ENCODE results near the gene ART3.
"Not testable (repeated sequence)": the region's sequence is repeated elsewhere in the genome, so short reads cannot be mapped to it uniquely, and the experiment has no call there.

DNA sequence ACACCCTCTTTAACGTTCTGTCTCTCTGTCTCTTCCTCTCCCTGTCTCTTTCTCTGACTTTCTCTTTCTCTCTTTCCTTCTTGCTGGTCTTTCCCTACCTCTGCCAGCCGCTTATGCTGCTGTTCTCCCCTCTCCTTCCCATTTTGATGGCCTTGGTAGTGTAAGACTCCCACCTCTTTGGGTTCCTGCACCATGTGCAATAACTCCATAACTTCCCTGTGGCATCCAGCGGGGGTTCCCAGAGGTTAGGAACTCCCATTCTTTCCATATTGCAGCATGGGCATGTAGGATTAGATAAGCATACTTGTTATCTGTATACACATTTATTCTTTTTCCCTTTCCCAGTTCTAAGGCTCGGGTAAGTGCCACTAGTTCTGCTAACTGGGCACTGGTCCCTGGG, 29.8 kb upstream of the ART3 start:
- TF ChIP-seq, protein P1, sequence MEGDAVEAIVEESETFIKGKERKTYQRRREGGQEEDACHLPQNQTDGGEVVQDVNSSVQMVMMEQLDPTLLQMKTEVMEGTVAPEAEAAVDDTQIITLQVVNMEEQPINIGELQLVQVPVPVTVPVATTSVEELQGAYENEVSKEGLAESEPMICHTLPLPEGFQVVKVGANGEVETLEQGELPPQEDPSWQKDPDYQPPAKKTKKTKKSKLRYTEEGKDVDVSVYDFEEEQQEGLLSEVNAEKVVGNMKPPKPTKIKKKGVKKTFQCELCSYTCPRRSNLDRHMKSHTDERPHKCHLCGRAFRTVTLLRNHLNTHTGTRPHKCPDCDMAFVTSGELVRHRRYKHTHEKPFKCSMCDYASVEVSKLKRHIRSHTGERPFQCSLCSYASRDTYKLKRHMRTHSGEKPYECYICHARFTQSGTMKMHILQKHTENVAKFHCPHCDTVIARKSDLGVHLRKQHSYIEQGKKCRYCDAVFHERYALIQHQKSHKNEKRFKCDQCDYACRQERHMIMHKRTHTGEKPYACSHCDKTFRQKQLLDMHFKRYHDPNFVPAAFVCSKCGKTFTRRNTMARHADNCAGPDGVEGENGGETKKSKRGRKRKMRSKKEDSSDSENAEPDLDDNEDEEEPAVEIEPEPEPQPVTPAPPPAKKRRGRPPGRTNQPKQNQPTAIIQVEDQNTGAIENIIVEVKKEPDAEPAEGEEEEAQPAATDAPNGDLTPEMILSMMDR (IDR thresholded peaks at IDR 0.05) = not testable (repeated sequence)
- TF ChIP-seq POLR2A (IDR thresholded peaks at IDR 0.05) = not testable (repeated sequence)
